HL-60 (cell line): ENCODE data around the gene ELOA2.
A peak's percentile ranks its signal among the peaks of the same experiment; 100 is the strongest.

Source experiments
- GABPA ChIP-seq: IDR thresholded peaks from 2 replicates; pipeline ENCODE4 v1.6.1; 2012; ENCODE audit warnings: low read depth
- POLR2AphosphoS5 ChIP-seq: IDR thresholded peaks from 2 replicates; pipeline ENCODE4 v1.6.1; 2012; ENCODE audit warnings: low read depth
- SPI1 ChIP-seq: IDR thresholded peaks from 2 replicates; pipeline ENCODE4 v1.6.1; 2012; ENCODE audit warnings: low read depth, mild to moderate bottlenecking, borderline replicate concordance
- TF ChIP-seq, protein P1 (sequence below): IDR thresholded peaks from one replicate; pipeline ENCODE4 v1.5.1; 2011; ENCODE audit warnings: low read length, control low read depth, inconsistent platforms; ENCODE audit not compliant: insufficient read depth
- TF ChIP-seq, protein P2 (sequence below): IDR thresholded peaks from 2 replicates; pipeline ENCODE4 v1.6.1; 2012; ENCODE audit warnings: low read depth; ENCODE audit not compliant: insufficient replicate concordance

GRCh38 chr18:47050468-47050867 is 15.0 kb upstream of the ELOA2 start:
- no peak for TF ChIP-seq POLR2AphosphoS5
- TF ChIP-seq, protein P1, sequence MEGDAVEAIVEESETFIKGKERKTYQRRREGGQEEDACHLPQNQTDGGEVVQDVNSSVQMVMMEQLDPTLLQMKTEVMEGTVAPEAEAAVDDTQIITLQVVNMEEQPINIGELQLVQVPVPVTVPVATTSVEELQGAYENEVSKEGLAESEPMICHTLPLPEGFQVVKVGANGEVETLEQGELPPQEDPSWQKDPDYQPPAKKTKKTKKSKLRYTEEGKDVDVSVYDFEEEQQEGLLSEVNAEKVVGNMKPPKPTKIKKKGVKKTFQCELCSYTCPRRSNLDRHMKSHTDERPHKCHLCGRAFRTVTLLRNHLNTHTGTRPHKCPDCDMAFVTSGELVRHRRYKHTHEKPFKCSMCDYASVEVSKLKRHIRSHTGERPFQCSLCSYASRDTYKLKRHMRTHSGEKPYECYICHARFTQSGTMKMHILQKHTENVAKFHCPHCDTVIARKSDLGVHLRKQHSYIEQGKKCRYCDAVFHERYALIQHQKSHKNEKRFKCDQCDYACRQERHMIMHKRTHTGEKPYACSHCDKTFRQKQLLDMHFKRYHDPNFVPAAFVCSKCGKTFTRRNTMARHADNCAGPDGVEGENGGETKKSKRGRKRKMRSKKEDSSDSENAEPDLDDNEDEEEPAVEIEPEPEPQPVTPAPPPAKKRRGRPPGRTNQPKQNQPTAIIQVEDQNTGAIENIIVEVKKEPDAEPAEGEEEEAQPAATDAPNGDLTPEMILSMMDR = peak; percentile 65
- TF ChIP-seq, protein P2, sequence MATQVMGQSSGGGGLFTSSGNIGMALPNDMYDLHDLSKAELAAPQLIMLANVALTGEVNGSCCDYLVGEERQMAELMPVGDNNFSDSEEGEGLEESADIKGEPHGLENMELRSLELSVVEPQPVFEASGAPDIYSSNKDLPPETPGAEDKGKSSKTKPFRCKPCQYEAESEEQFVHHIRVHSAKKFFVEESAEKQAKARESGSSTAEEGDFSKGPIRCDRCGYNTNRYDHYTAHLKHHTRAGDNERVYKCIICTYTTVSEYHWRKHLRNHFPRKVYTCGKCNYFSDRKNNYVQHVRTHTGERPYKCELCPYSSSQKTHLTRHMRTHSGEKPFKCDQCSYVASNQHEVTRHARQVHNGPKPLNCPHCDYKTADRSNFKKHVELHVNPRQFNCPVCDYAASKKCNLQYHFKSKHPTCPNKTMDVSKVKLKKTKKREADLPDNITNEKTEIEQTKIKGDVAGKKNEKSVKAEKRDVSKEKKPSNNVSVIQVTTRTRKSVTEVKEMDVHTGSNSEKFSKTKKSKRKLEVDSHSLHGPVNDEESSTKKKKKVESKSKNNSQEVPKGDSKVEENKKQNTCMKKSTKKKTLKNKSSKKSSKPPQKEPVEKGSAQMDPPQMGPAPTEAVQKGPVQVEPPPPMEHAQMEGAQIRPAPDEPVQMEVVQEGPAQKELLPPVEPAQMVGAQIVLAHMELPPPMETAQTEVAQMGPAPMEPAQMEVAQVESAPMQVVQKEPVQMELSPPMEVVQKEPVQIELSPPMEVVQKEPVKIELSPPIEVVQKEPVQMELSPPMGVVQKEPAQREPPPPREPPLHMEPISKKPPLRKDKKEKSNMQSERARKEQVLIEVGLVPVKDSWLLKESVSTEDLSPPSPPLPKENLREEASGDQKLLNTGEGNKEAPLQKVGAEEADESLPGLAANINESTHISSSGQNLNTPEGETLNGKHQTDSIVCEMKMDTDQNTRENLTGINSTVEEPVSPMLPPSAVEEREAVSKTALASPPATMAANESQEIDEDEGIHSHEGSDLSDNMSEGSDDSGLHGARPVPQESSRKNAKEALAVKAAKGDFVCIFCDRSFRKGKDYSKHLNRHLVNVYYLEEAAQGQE = no peak
- no peak for TF ChIP-seq SPI1
- TF ChIP-seq GABPA = no peak
